H9 (cell line): ENCODE data around the gene CYB5A. TPM values are rescaled to one million over a fixed set of nuclear protein-coding genes. Genes with fewer than 3 reads are reported as not detected.
A peak's percentile ranks its signal among the peaks of the same experiment; 100 is the strongest.

Source experiments
- DNase-seq: peaks from one replicate; pipeline ENCODE4 v3.0.0-alpha.2; 2017
- H2AFZ ChIP-seq: one replicate; pipeline ENCODE4 v1.6.1; 2013; ENCODE audit warnings: mild to moderate bottlenecking, low read length, control low read depth, moderate library complexity
- H2AK5ac ChIP-seq: 2 replicates; pipeline ENCODE4 v1.6.1; 2013; ENCODE audit warnings: low read length, control low read depth, mixed read lengths; ENCODE audit not compliant: insufficient read length
- H2BK120ac ChIP-seq: one replicate; pipeline ENCODE4 v1.6.1; 2013; ENCODE audit warnings: low read depth, mild to moderate bottlenecking, low read length, control low read depth, inconsistent platforms; ENCODE audit not compliant: poor library complexity, severe bottlenecking
- H2BK12ac ChIP-seq: 2 replicates; pipeline ENCODE4 v1.6.1; 2013; ENCODE audit warnings: low read length, control low read depth, mixed read lengths, low read depth; ENCODE audit not compliant: insufficient read length
- H2BK15ac ChIP-seq: 2 replicates; pipeline ENCODE4 v1.6.1; 2013; ENCODE audit warnings: low read depth, low read length, control low read depth
- H2BK20ac ChIP-seq: one replicate; pipeline ENCODE4 v1.6.1; 2013; ENCODE audit warnings: low read depth, mild to moderate bottlenecking, low read length, control low read depth, inconsistent platforms; ENCODE audit not compliant: poor library complexity, severe bottlenecking
- H2BK5ac ChIP-seq: 2 replicates; pipeline ENCODE4 v1.6.1; 2013; ENCODE audit warnings: low read length, control low read depth, mixed read lengths; ENCODE audit not compliant: insufficient read length
- H3K14ac ChIP-seq: 2 replicates; pipeline ENCODE4 v1.6.1; 2013; ENCODE audit warnings: low read length, control low read depth; ENCODE audit not compliant: insufficient read depth
- H3K18ac ChIP-seq: 2 replicates; pipeline ENCODE4 v1.6.1; 2013; ENCODE audit warnings: low read depth, mild to moderate bottlenecking, mixed read lengths, low read length, control low read depth; ENCODE audit not compliant: insufficient read length
- H3K23ac ChIP-seq: 2 replicates; pipeline ENCODE4 v1.6.1; 2013; ENCODE audit warnings: low read length, control low read depth, mixed read lengths, low read depth; ENCODE audit not compliant: insufficient read length
- H3K23me2 ChIP-seq: 2 replicates; pipeline ENCODE4 v1.6.1; 2013; ENCODE audit warnings: low read depth, mild to moderate bottlenecking, mixed read lengths, low read length, control low read depth; ENCODE audit not compliant: insufficient read length, poor library complexity, severe bottlenecking
- H3K27ac ChIP-seq: 2 replicates; pipeline ENCODE4 v1.5.1; 2013; ENCODE audit warnings: low read length, control low read depth, mixed read lengths, low read depth; ENCODE audit not compliant: insufficient read length
- H3K27me3 ChIP-seq: 2 replicates; pipeline ENCODE4 v1.6.1; 2013; ENCODE audit warnings: low read length, control low read depth, inconsistent platforms; ENCODE audit not compliant: insufficient read depth
- H3K4ac ChIP-seq: 2 replicates; pipeline ENCODE4 v1.6.1; 2013; ENCODE audit warnings: low read depth, mild to moderate bottlenecking, control low read depth, inconsistent platforms, low read length, moderate library complexity
- H3K4me1 ChIP-seq: 2 replicates; pipeline ENCODE4 v1.6.1; 2013; ENCODE audit warnings: low read length, control low read depth, inconsistent platforms; ENCODE audit not compliant: insufficient read depth
- H3K4me2 ChIP-seq: 2 replicates; pipeline ENCODE4 v1.6.1; 2013; ENCODE audit warnings: low read length, control low read depth, mixed read lengths; ENCODE audit not compliant: insufficient read length, insufficient read depth
- H3K56ac ChIP-seq: 2 replicates; pipeline ENCODE4 v1.6.1; 2013; ENCODE audit warnings: low read depth, mild to moderate bottlenecking, mixed read lengths, low read length, control low read depth; ENCODE audit not compliant: insufficient read length
- H3K79me1 ChIP-seq: 2 replicates; pipeline ENCODE4 v1.6.1; 2013; ENCODE audit warnings: low read depth, mild to moderate bottlenecking, moderate library complexity, low read length, control low read depth, inconsistent platforms; ENCODE audit not compliant: insufficient read depth, poor library complexity, severe bottlenecking
- H3K79me2 ChIP-seq: 2 replicates; pipeline ENCODE4 v1.6.1; 2013; ENCODE audit warnings: low read length, control low read depth, inconsistent platforms; ENCODE audit not compliant: insufficient read depth
- H3K9ac ChIP-seq: 2 replicates; pipeline ENCODE4 v1.6.1; 2013; ENCODE audit warnings: low read length, control low read depth, mixed read lengths; ENCODE audit not compliant: insufficient read length; ENCODE audit errors: extremely low read depth
- H3K9me3 ChIP-seq: one replicate; pipeline ENCODE4 v1.6.1; 2013; ENCODE audit warnings: low read depth, low read length, inconsistent platforms; ENCODE audit not compliant: control insufficient read depth
- H3T11ph ChIP-seq: one replicate; pipeline ENCODE4 v1.6.1; 2013; ENCODE audit warnings: mild to moderate bottlenecking, low read length, control low read depth, inconsistent platforms
- H4K20me1 ChIP-seq: one replicate; pipeline ENCODE4 v1.6.1; 2013; ENCODE audit not compliant: control insufficient read depth, insufficient read length, insufficient read depth
- H4K5ac ChIP-seq: 2 replicates; pipeline ENCODE4 v1.6.1; 2013; ENCODE audit warnings: low read depth, mild to moderate bottlenecking, mixed read lengths, low read length, control low read depth; ENCODE audit not compliant: insufficient read length
- H4K8ac ChIP-seq: replicated peaks from 2 replicates; pipeline ENCODE4 v1.6.1; 2013; ENCODE audit warnings: low read length, control low read depth, mixed read lengths, low read depth; ENCODE audit not compliant: insufficient read length
- H4K91ac ChIP-seq: 2 replicates; pipeline ENCODE4 v1.6.1; 2013; ENCODE audit warnings: low read depth, mild to moderate bottlenecking, moderate library complexity, mixed read lengths, low read length, control low read depth; ENCODE audit not compliant: insufficient read length
- H3K27ac Mint-ChIP-seq, 3 experiments: 2 replicates in 2 of 3; 3 replicates in 1 of 3; pipeline ENCODE4 v1.8.0; 2020 to 2021; ENCODE audit warnings: mixed read lengths in 3 of 3, mild to moderate bottlenecking in 1 of 3, moderate library complexity in 1 of 3
- H3K27me3 Mint-ChIP-seq: 2 replicates; pipeline ENCODE4 v1.8.0; 2021; ENCODE audit warnings: low read depth, mild to moderate bottlenecking, moderate library complexity, mixed read lengths
- H3K36me3 Mint-ChIP-seq, 3 experiments: 2 replicates in 2 of 3; 3 replicates in 1 of 3; pipeline ENCODE4 v1.8.0; 2020 to 2021; ENCODE audit warnings: low read depth in 3 of 3, mixed read lengths in 3 of 3; ENCODE audit not compliant: insufficient read depth in 1 of 3
- H3K4me1 Mint-ChIP-seq, 2 experiments: 2 replicates each; pipeline ENCODE4 v1.8.0; 2020; ENCODE audit warnings: mixed read lengths in 2 of 2
- H3K4me3 Mint-ChIP-seq, 2 experiments: 2 replicates in 1 of 2; 3 replicates in 1 of 2; pipeline ENCODE4 v1.8.0; 2020 to 2021; ENCODE audit warnings: mild to moderate bottlenecking in 2 of 2, mixed read lengths in 2 of 2, moderate library complexity in 1 of 2
- H3K9me3 Mint-ChIP-seq, 2 experiments: 2 replicates in 1 of 2; 3 replicates in 1 of 2; pipeline ENCODE4 v1.8.0; 2020; ENCODE audit warnings: mild to moderate bottlenecking in 2 of 2, mixed read lengths in 2 of 2, moderate library complexity in 1 of 2
- WGBS: extraction: QIAGEN DNeasy Blood & Tissue Kit; methylation state at CpG from one replicate; pipeline ENCODE4 v1.1.7; 2013; ENCODE audit warnings: missing lambda C conversion rate, low lambda C conversion rate, mixed read lengths; ENCODE audit not compliant: insufficient read length; ENCODE audit errors: extremely low coverage; 5-methylcytosine and 5-hydroxymethylcytosine counted together
- total RNA-seq: library from RNA; stranded (reverse); gene quantifications from 2 replicates; pipeline ENCODE4 v1.2.1, GENCODE V29; 2021
- TF ChIP-seq, protein P1 (sequence below): fragments of 200-600 bp; sonication (generic); conservative IDR thresholded peaks from 3 replicates; pipeline ENCODE4 v1.8.0; 2021; ENCODE audit warnings: antibody characterized with exemption, mild to moderate bottlenecking

The CYB5A gene
- total RNA-seq, 1 experiment from 2014 or later, result 93.2 TPM

DNA sequence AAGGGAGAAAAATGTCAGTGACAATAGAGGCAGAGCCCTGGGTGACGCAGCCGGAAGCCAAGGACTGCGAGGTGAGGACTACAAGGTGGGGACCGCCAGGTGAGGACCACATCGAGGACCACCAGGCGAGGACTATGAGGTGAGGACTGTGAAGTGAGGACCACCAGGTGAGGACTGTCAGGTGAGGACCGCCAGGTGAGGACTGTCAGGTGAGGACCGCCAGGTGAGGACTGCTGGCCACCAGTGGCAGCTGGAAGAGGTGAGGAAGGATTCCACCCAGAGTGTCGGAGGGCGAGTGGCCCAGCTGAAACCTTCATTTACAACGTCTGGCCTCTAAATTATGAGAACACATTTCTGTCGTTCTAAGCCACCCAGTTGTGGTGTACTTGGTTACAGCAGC is 41.6 kb downstream of the CYB5A start:
- H3K4me2 ChIP-seq, result no peak overlapping the region
- no peaks in the 10 kb centered on the region for H3K23me2 ChIP-seq
- H3K79me1 ChIP-seq, result no peaks in the 10 kb centered on the region
- H4K20me1 ChIP-seq, result no peaks in the 10 kb centered on the region
- H4K8ac ChIP-seq, result no peak overlapping the region
- no peak overlapping the region for H3K23ac ChIP-seq
- H3T11ph ChIP-seq, result no peak overlapping the region
- no peak overlapping the region for H3K4ac ChIP-seq
- H2BK12ac ChIP-seq, result no peak overlapping the region
- H2BK20ac ChIP-seq, result no peak overlapping the region
- H3K18ac ChIP-seq, result no peak overlapping the region
- H3K56ac ChIP-seq, result no peak overlapping the region
- no peaks in the 10 kb centered on the region for H3K4me1 ChIP-seq
- no peak overlapping the region for H2AFZ ChIP-seq
- no peak overlapping the region for H3K27ac ChIP-seq
- no CpG with 5 or more reads among the region's 12 CpGs for WGBS
- H3K79me2 ChIP-seq, result no peaks in the 10 kb centered on the region
- H2BK120ac ChIP-seq, result no peak overlapping the region
- Mint-ChIP-seq H3K9me3 (no peaks in the 10 kb centered on the region; a peak in 1 of 5 replicates), H3K4me3 (no peak overlapping the region), H3K4me1 (peaks cover 16% of the 10 kb centered on the region in 2 experiments), H3K36me3 (peaks cover 9 to 37% (median 25%) of the 10 kb centered on the region in 3 experiments), H3K27ac (peak overlapping the region in 1 of 3 experiments; percentile 34; a peak in 3 of 7 replicates), H3K27me3 (no peaks in the 10 kb centered on the region)
- no peaks in the 10 kb centered on the region for H3K27me3 ChIP-seq
- H2BK15ac ChIP-seq, result no peak overlapping the region
- no peak overlapping the region for H3K9ac ChIP-seq
- no peak overlapping the region for H2AK5ac ChIP-seq
- no peak overlapping the region for H2BK5ac ChIP-seq
- H3K9me3 ChIP-seq, result no peaks in the 10 kb centered on the region
- DNase-seq, result no peak
- no peak overlapping the region for H4K5ac ChIP-seq
- TF ChIP-seq, protein P1, sequence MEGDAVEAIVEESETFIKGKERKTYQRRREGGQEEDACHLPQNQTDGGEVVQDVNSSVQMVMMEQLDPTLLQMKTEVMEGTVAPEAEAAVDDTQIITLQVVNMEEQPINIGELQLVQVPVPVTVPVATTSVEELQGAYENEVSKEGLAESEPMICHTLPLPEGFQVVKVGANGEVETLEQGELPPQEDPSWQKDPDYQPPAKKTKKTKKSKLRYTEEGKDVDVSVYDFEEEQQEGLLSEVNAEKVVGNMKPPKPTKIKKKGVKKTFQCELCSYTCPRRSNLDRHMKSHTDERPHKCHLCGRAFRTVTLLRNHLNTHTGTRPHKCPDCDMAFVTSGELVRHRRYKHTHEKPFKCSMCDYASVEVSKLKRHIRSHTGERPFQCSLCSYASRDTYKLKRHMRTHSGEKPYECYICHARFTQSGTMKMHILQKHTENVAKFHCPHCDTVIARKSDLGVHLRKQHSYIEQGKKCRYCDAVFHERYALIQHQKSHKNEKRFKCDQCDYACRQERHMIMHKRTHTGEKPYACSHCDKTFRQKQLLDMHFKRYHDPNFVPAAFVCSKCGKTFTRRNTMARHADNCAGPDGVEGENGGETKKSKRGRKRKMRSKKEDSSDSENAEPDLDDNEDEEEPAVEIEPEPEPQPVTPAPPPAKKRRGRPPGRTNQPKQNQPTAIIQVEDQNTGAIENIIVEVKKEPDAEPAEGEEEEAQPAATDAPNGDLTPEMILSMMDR, result no peak
- no peak overlapping the region for H4K91ac ChIP-seq
- no peak overlapping the region for H3K14ac ChIP-seq
